Neuronal stem cell (in vitro differentiated cells): ENCODE data around the gene STEAP2.

ENCODE experiments used
- DNase-seq: peaks from one replicate; pipeline ENCODE4 v3.0.0-alpha.2; 2013; ENCODE audit warnings: low spot score
- H2AFZ ChIP-seq: one replicate; pipeline ENCODE4 v1.6.1; 2013; ENCODE audit warnings: mild to moderate bottlenecking, low read length, inconsistent platforms
- H2AK5ac ChIP-seq: 2 replicates; pipeline ENCODE4 v1.6.1; 2013; ENCODE audit warnings: low read depth, mild to moderate bottlenecking, inconsistent platforms, low read length, moderate library complexity, mixed read lengths
- H2BK120ac ChIP-seq: 2 replicates; pipeline ENCODE4 v1.6.1; 2013; ENCODE audit warnings: low read depth, mild to moderate bottlenecking, inconsistent platforms, low read length, moderate library complexity, mixed read lengths
- H2BK12ac ChIP-seq: one replicate; pipeline ENCODE4 v1.6.1; 2013; ENCODE audit warnings: low read length, inconsistent platforms
- H2BK15ac ChIP-seq: 2 replicates; pipeline ENCODE4 v1.6.1; 2013; ENCODE audit warnings: mild to moderate bottlenecking, low read length, inconsistent platforms, mixed read lengths
- H2BK5ac ChIP-seq: one replicate; pipeline ENCODE4 v1.6.1; 2013; ENCODE audit warnings: inconsistent platforms, mild to moderate bottlenecking, low read length, moderate library complexity
- H3K14ac ChIP-seq: one replicate; pipeline ENCODE4 v1.6.1; 2013; ENCODE audit warnings: low read length, inconsistent platforms
- H3K18ac ChIP-seq: 2 replicates; pipeline ENCODE4 v1.6.1; 2013; ENCODE audit warnings: low read length, inconsistent platforms
- H3K23ac ChIP-seq: 2 replicates; pipeline ENCODE4 v1.6.1; 2013; ENCODE audit warnings: low read depth, mild to moderate bottlenecking, mixed read lengths, low read length, inconsistent platforms; ENCODE audit not compliant: poor library complexity
- H3K27ac ChIP-seq: replicated peaks from 3 replicates; pipeline ENCODE4 v1.5.1; 2013; ENCODE audit warnings: low read length, inconsistent platforms
- H3K27me3 ChIP-seq, 3 experiments: 2 replicates each; pipeline ENCODE4 v1.6.1; 2013; ENCODE audit warnings: low read length in 3 of 3, mild to moderate bottlenecking in 2 of 3, inconsistent platforms in 1 of 3, low read depth in 1 of 3, mixed read lengths in 1 of 3, moderate library complexity in 1 of 3; ENCODE audit not compliant: control insufficient read depth in 3 of 3, insufficient read depth in 3 of 3
- H3K36me3 ChIP-seq, 2 donors: replicated peaks in 1 of 2; 2 replicates each; pipeline ENCODE4 v1.6.1; 2013; ENCODE audit warnings: low read length in 2 of 2; ENCODE audit not compliant: control insufficient read depth in 2 of 2, insufficient read depth in 2 of 2
- H3K4ac ChIP-seq: 2 replicates; pipeline ENCODE4 v1.6.1; 2013; ENCODE audit warnings: inconsistent platforms, mild to moderate bottlenecking, low read length, moderate library complexity
- H3K4me1 ChIP-seq, 2 donors: 1 replicate in 1 of 2; 2 replicates in 1 of 2; pipeline ENCODE4 v1.6.1; 2013; ENCODE audit warnings: low read length in 2 of 2, low read depth in 1 of 2; ENCODE audit not compliant: control insufficient read depth in 2 of 2, insufficient read depth in 1 of 2
- H3K4me2 ChIP-seq: one replicate; pipeline ENCODE4 v1.6.1; 2013; ENCODE audit warnings: mild to moderate bottlenecking, low read length, inconsistent platforms; ENCODE audit not compliant: insufficient read depth, poor library complexity, severe bottlenecking
- H3K4me3 ChIP-seq, 2 donors: 2 replicates each; pipeline ENCODE4 v1.5.1; 2013; ENCODE audit warnings: low read length in 2 of 2, mild to moderate bottlenecking in 2 of 2, inconsistent platforms in 1 of 2, moderate library complexity in 1 of 2
- H3K79me1 ChIP-seq: one replicate; pipeline ENCODE4 v1.6.1; 2013; ENCODE audit warnings: low read depth, mild to moderate bottlenecking, inconsistent platforms, low read length, moderate library complexity
- H3K9ac ChIP-seq: one replicate; pipeline ENCODE4 v1.6.1; 2013; ENCODE audit warnings: mild to moderate bottlenecking, low read depth, low read length, inconsistent platforms; ENCODE audit not compliant: poor library complexity
- H3K9me3 ChIP-seq, 2 donors: replicated peaks in 1 of 2; 2 replicates each; pipeline versions ENCODE3 to v1.6.1; 2013; ENCODE audit warnings: low read length in 2 of 2, mild to moderate bottlenecking in 2 of 2, inconsistent platforms in 1 of 2, low read depth in 1 of 2, mixed read lengths in 1 of 2, moderate library complexity in 1 of 2; ENCODE audit not compliant: control insufficient read depth in 2 of 2, insufficient read depth in 1 of 2
- H4K8ac ChIP-seq: one replicate; pipeline ENCODE4 v1.6.1; 2013; ENCODE audit warnings: low read depth, mild to moderate bottlenecking, inconsistent platforms, low read length, moderate library complexity
- H4K91ac ChIP-seq: one replicate; pipeline ENCODE4 v1.6.1; 2013; ENCODE audit warnings: low read length, low read depth, mild to moderate bottlenecking, inconsistent platforms; ENCODE audit not compliant: poor library complexity
- WGBS, 2 donors: extraction: QIAGEN DNeasy Blood & Tissue Kit; methylation state at CpG; one replicate each; pipeline ENCODE4 v1.1.7; 2013; ENCODE audit warnings: missing lambda C conversion rate in 2 of 2, mixed read lengths in 1 of 2; ENCODE audit not compliant: insufficient read length in 2 of 2, insufficient replicate concordance in 1 of 2; ENCODE audit errors: extremely low coverage in 2 of 2; 5-methylcytosine and 5-hydroxymethylcytosine counted together

The STEAP2 gene

DNA sequence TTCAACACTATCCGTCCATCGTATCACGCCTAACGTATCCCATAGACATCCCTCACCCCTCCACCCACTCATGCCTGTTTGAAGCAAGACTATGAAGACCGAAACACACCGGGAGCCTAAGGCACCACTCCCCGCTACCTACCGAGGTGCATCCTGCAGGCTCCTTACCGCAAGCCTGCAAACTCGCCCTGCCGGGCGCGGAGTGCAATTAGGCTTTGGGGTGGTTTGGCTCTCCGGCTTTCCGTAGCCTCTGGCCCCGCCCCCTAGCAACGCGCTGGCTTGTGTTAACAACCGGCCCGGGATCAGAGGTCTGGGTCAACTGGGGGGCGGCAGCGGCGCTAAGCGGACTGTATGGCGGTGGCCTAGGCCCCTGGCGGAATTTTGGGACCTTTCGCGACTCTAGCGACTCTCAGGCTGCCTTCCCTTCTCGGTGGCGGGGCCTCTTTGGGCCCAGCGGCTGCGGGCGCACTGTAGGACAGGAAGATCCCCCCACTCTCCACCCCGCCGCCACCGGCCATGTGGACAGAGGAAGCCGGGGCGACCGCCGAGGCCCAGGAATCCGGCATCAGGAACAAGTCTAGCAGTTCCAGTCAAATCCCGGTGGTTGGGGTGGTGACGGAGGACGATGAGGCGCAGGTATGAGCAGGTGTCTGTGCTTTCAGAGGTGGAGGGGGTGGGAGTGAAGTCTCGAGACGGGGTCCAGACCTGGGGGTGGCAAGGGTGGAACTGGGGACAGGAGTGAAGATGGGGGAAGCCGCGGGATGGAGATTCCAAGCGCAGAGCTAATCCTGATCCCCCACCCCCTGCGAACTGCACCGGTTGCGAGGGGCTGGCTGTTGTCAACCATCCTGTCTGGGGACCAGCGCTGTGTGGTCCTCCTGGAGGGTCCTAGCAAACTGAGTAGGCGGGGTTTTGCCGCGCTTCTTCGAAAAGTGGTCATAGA is 33.6 kb downstream of the STEAP2 start, which contains the start of gene CFAP69:
Gene CFAP69, plus strand, starts transcription at position 266 of the 943 bp plus-strand sequence. Its CDS starts 251 bp downstream, at position 517.
- WGBS, 2 donors = no CpG with 5 or more reads among the region's 59 CpGs
- Histone ChIP-seq H2AK5ac (no peak within 1 kb of the TSS), H3K4me3 (peak within 1 kb of the TSS; percentile 73 to 92), H3K9me3 (no peaks in the 10 kb centered on the region), H2BK120ac (no peak within 1 kb of the TSS), H3K18ac (peak within 1 kb of the TSS; percentile 1), H3K79me1 (no peaks in the 10 kb centered on the region), H3K27me3 (peaks cover 0 to 36% (median 0%) of the 10 kb centered on the region in 3 experiments), H2AFZ (peak within 1 kb of the TSS; percentile 94), H4K91ac (no peak within 1 kb of the TSS), H4K8ac (no peak within 1 kb of the TSS), H3K14ac (no peak within 1 kb of the TSS), H3K4me1 (peaks cover 0 to 3% of the 10 kb centered on the region in 2 donors), H3K27ac (no peak within 1 kb of the TSS), H2BK12ac (no peak within 1 kb of the TSS), H3K23ac (no peak within 1 kb of the TSS), H3K4ac (no peak within 1 kb of the TSS), H3K4me2 (peak within 1 kb of the TSS; percentile 90), H2BK15ac (no peak within 1 kb of the TSS), H3K9ac (peak within 1 kb of the TSS; percentile 64), H2BK5ac (no peak within 1 kb of the TSS), H3K36me3 (no peaks in the 10 kb centered on the region)
- DNase-seq = peak; percentile 92

- Histone ChIP-seq H3K4me1 (peaks cover 0 to 3% of the 10 kb centered on the region in 2 donors), H2AK5ac (no peak overlapping the region), H3K23ac (no peak overlapping the region), H3K27ac (no peak overlapping the region), H3K4ac (no peak overlapping the region), H3K79me1 (no peaks in the 10 kb centered on the region), H4K8ac (no peak overlapping the region), H3K18ac (no peak overlapping the region), H2BK12ac (no peak overlapping the region), H3K36me3 (no peaks in the 10 kb centered on the region), H2BK5ac (no peak overlapping the region), H2BK120ac (no peak overlapping the region), H4K91ac (no peak overlapping the region), H3K14ac (no peak overlapping the region), H3K4me2 (peak overlapping the region; percentile 63), H2BK15ac (no peak overlapping the region), H3K27me3 (peaks cover 0 to 46% (median 0%) of the 10 kb centered on the region in 3 experiments), H3K9ac (no peak overlapping the region), H2AFZ (peak overlapping the region; percentile 94), H3K9me3 (no peaks in the 10 kb centered on the region), H3K4me3 (peak overlapping the region; percentile 19)
- no CpG with 5 or more reads among the region's 9 CpGs for WGBS, 2 donors
- peak; percentile 30 for DNase-seq
These were observed 34.6 kb downstream of the STEAP2 start for GRCh38 chr7:90246171-90246570.

- H2BK120ac ChIP-seq = no peak overlapping the region
- H3K23ac ChIP-seq = no peak overlapping the region
- H4K91ac ChIP-seq = no peak overlapping the region
- no peak overlapping the region for H2AK5ac ChIP-seq
- H3K79me1 ChIP-seq = no peaks in the 10 kb centered on the region
- H3K4me3 ChIP-seq = no peak overlapping the region
- H3K4me1 ChIP-seq = no peaks in the 10 kb centered on the region
- no peak overlapping the region for H3K4ac ChIP-seq
- WGBS, 2 donors = no CpG with 5 or more reads among the region's 3 CpGs
- no peak overlapping the region for H3K9ac ChIP-seq
- no peak overlapping the region for H2BK12ac ChIP-seq
- H3K18ac ChIP-seq = no peak overlapping the region
- no peak overlapping the region for H3K27ac ChIP-seq
- no peak overlapping the region for H3K14ac ChIP-seq
- no peak overlapping the region for H2AFZ ChIP-seq
- no peak overlapping the region for H2BK5ac ChIP-seq
- DNase-seq = no peak
- H3K9me3 ChIP-seq = no peaks in the 10 kb centered on the region
- no peak overlapping the region for H2BK15ac ChIP-seq
- no peaks in the 10 kb centered on the region for H3K36me3 ChIP-seq
- no peak overlapping the region for H3K4me2 ChIP-seq
- peaks cover 0 to 48% (median 0%) of the 10 kb centered on the region in 3 experiments for H3K27me3 ChIP-seq
- no peak overlapping the region for H4K8ac ChIP-seq
These were observed 37.2 kb downstream of the STEAP2 start for GRCh38 chr7:90248706-90249105.

DNA sequence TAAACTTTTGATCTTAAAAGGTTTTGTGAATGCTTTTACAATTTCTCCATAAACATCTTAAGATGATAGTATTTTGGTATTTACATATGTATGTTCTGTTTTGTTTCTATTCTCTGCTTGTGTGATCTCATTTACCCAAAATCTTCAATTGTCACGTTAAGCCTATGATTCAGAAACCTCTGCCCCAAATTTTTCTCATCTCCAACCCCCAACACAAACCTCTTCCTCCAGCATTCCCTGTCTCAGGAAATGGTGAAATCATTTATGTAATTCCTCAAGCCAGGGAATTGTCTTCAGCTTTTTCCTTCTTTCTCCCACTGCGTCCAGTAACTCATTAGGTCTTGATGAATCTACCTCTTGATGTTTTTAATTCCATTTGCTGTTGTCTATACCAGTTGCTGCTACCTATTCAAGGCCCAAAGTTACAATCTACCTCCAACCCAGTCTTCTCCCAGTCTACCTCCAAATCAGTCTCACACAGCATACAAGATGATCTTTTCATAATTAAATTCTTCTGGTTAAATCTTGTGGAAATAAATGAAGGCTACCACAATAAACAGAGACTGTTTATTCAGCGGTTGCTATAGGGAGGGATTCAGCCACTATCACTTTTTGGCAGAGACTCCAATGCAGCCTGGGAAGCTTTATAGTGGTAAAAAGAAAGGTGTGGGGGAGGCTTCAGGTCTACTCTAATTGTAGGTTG is 39.2 kb downstream of the STEAP2 start:
- Histone ChIP-seq H3K4ac (no peak overlapping the region), H3K18ac (no peak overlapping the region), H2BK15ac (no peak overlapping the region), H2AK5ac (no peak overlapping the region), H3K36me3 (no peaks in the 10 kb centered on the region), H2BK120ac (no peak overlapping the region), H3K4me1 (no peaks in the 10 kb centered on the region), H4K8ac (no peak overlapping the region), H3K27me3 (peaks cover 0 to 44% (median 0%) of the 10 kb centered on the region in 3 experiments), H4K91ac (no peak overlapping the region), H3K4me3 (no peak overlapping the region), H3K14ac (no peak overlapping the region), H2AFZ (no peak overlapping the region), H3K9ac (no peak overlapping the region), H2BK12ac (no peak overlapping the region), H3K27ac (no peak overlapping the region), H3K9me3 (no peaks in the 10 kb centered on the region), H3K79me1 (no peaks in the 10 kb centered on the region), H3K23ac (no peak overlapping the region), H2BK5ac (no peak overlapping the region), H3K4me2 (no peak overlapping the region)
- DNase-seq = no peak
- WGBS, 2 donors = no CpG with 5 or more reads among the region's 3 CpGs
